Ishikawa (cell line): ENCODE data around the gene CSF2.

Experiments
- CEBPB ChIP-seq: IDR thresholded peaks from 2 replicates; pipeline ENCODE4 v1.6.1; 2012
- CREB1 ChIP-seq: IDR thresholded peaks from 2 replicates; pipeline ENCODE4 v1.6.1; 2012; ENCODE audit warnings: low read depth
- EGR1 ChIP-seq: IDR thresholded peaks from 2 replicates; pipeline ENCODE4 v1.6.1; 2012
- EP300 ChIP-seq: IDR thresholded peaks from 2 replicates; pipeline ENCODE4 v1.6.1; 2012; ENCODE audit warnings: borderline replicate concordance
- FOXM1 ChIP-seq: IDR thresholded peaks from 2 replicates; pipeline ENCODE4 v1.6.1; 2012; ENCODE audit warnings: low read depth, borderline replicate concordance
- MAX ChIP-seq: IDR thresholded peaks from 2 replicates; pipeline ENCODE4 v1.6.1; 2012
- NFIC ChIP-seq: IDR thresholded peaks from 2 replicates; pipeline ENCODE4 v1.6.1; 2012
- RAD21 ChIP-seq: IDR thresholded peaks from 2 replicates; pipeline ENCODE4 v1.6.1; 2012; ENCODE audit warnings: low read depth
- TAF1 ChIP-seq: IDR thresholded peaks from 2 replicates; pipeline ENCODE4 v1.6.1; 2012; ENCODE audit warnings: low read depth, mild to moderate bottlenecking
- TCF12 ChIP-seq: IDR thresholded peaks from 2 replicates; pipeline ENCODE4 v1.6.1; 2012; ENCODE audit warnings: low read depth
- TEAD4 ChIP-seq: IDR thresholded peaks from 2 replicates; pipeline ENCODE4 v1.6.1; 2012
- USF1 ChIP-seq: IDR thresholded peaks from 2 replicates; pipeline ENCODE4 v1.6.1; 2012
- YY1 ChIP-seq: IDR thresholded peaks from 2 replicates; pipeline ENCODE4 v1.6.1; 2012; ENCODE audit warnings: low read depth
- ZBTB7A ChIP-seq: IDR thresholded peaks from 2 replicates; pipeline ENCODE4 v1.6.1; 2012; ENCODE audit warnings: low read depth
- TF ChIP-seq, protein P1 (sequence below): IDR thresholded peaks from 2 replicates; pipeline ENCODE4 v1.6.1; 2012; ENCODE audit warnings: low read depth, mild to moderate bottlenecking

Gene CSF2

DNA sequence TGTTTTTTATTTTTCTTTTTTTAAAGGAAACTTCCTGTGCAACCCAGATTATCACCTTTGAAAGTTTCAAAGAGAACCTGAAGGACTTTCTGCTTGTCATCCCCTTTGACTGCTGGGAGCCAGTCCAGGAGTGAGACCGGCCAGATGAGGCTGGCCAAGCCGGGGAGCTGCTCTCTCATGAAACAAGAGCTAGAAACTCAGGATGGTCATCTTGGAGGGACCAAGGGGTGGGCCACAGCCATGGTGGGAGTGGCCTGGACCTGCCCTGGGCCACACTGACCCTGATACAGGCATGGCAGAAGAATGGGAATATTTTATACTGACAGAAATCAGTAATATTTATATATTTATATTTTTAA lies 2.1 kb downstream of the CSF2 start:
- no peak for TF ChIP-seq EGR1
- TF ChIP-seq NFIC: no peak
- TF ChIP-seq CREB1: no peak
- no peak for TF ChIP-seq USF1
- no peak for TF ChIP-seq EP300
- no peak for TF ChIP-seq YY1
- TF ChIP-seq TEAD4: no peak
- no peak for TF ChIP-seq MAX
- TF ChIP-seq RAD21: no peak
- no peak for TF ChIP-seq CEBPB
- TF ChIP-seq, protein P1, sequence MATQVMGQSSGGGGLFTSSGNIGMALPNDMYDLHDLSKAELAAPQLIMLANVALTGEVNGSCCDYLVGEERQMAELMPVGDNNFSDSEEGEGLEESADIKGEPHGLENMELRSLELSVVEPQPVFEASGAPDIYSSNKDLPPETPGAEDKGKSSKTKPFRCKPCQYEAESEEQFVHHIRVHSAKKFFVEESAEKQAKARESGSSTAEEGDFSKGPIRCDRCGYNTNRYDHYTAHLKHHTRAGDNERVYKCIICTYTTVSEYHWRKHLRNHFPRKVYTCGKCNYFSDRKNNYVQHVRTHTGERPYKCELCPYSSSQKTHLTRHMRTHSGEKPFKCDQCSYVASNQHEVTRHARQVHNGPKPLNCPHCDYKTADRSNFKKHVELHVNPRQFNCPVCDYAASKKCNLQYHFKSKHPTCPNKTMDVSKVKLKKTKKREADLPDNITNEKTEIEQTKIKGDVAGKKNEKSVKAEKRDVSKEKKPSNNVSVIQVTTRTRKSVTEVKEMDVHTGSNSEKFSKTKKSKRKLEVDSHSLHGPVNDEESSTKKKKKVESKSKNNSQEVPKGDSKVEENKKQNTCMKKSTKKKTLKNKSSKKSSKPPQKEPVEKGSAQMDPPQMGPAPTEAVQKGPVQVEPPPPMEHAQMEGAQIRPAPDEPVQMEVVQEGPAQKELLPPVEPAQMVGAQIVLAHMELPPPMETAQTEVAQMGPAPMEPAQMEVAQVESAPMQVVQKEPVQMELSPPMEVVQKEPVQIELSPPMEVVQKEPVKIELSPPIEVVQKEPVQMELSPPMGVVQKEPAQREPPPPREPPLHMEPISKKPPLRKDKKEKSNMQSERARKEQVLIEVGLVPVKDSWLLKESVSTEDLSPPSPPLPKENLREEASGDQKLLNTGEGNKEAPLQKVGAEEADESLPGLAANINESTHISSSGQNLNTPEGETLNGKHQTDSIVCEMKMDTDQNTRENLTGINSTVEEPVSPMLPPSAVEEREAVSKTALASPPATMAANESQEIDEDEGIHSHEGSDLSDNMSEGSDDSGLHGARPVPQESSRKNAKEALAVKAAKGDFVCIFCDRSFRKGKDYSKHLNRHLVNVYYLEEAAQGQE: no peak
- TF ChIP-seq FOXM1: no peak
- TF ChIP-seq TCF12: no peak
- no peak for TF ChIP-seq TAF1
- TF ChIP-seq ZBTB7A: no peak

GRCh38 chr5:132076202-132076830 lies 2.7 kb downstream of the CSF2 start:
- TF ChIP-seq TCF12: no peak
- TF ChIP-seq CEBPB: no peak
- no peak for TF ChIP-seq TEAD4
- no peak for TF ChIP-seq ZBTB7A
- no peak for TF ChIP-seq RAD21

DNA sequence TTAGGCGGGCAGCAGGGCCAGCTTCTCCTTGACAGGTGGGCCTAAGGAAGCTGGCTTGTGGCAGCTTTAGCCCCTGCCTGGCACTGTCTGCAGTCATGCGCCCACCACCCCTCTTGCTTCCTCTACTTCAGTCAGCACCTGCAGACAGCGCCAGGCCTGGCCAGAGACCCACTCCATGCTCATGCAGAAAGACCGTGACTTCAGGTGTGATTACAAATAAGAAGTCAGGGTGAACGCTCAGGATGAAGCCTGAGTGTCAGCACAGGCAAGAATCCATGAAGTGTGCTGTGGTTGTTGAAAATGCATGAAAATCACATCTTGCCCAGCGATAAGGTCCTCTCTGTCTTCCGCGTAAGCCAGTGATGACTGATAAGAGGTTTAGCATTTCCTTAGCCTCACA lies 3.4 kb downstream of the CSF2 start:
- TF ChIP-seq, protein P1: no peak
- TF ChIP-seq USF1 (no peak), CEBPB (no peak), ZBTB7A (no peak), EP300 (no peak), TCF12 (no peak), TEAD4 (no peak), CREB1 (no peak), RAD21 (no peak), TAF1 (no peak), NFIC (no peak), FOXM1 (no peak), YY1 (no peak), MAX (no peak)

GRCh38 chr5:132079081-132079480 lies 5.5 kb downstream of the CSF2 start:
- TF ChIP-seq, protein P1: no peak
- TF ChIP-seq EP300 (no peak), CREB1 (no peak), TAF1 (no peak)

GRCh38 chr5:132079619-132080018 lies 6.0 kb downstream of the CSF2 start:
- TF ChIP-seq, protein P1: no peak
- TF ChIP-seq RAD21 (no peak), TAF1 (no peak), TCF12 (no peak), EP300 (no peak), ZBTB7A (no peak), FOXM1 (no peak), MAX (no peak), YY1 (no peak), TEAD4 (no peak), CREB1 (no peak), EGR1 (no peak), USF1 (no peak), CEBPB (no peak), NFIC (no peak)
